GM11168 (cell line): Measurements from ENCODE around the gene SHROOM3.

Experiments used
- in situ Hi-C: fragments of 300-500 bp; cut with MboI; formaldehyde crosslinking; loops from one replicate; pipeline ENCODE4 v1.12.0; 2022; ENCODE audit warnings: low sequenced_read_pairs; ENCODE audit not compliant: unreplicated experiment

The SHROOM3 gene

GRCh38 chr4:76488888-76489685 lies 54.1 kb downstream of the SHROOM3 start:
- in situ Hi-C loops, result no loop called here

DNA sequence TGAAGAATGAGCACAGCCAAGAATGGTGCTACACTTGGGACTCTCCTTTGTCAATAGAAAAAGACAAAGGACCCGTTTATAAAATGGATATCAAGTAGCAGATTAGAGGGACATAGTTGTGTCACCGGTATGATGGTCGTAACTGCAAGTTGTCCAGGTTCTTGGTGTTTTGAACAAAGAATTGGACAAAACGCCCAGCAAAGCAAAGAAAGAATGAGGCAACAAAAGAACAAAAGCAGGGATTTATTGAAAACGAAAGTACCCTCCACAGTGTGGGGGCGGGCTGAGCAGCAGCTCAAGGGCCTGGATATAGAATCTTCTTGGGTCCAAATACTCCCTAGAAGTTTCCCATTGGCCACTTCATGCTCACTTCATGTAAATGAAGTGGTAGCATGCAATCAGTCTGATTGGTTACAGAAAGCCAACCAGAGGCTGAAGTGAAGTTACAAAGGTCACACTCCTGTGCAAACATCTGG lies 54.7 kb downstream of the SHROOM3 start:
- in situ Hi-C loops, result no loop called here

GRCh38 chr4:76492055-76492454 lies 57.0 kb downstream of the SHROOM3 start:
- in situ Hi-C loops, result no loop called here

GRCh38 chr4:76494243-76494642 lies 59.2 kb downstream of the SHROOM3 start:
- in situ Hi-C loops, result no loop called here

DNA sequence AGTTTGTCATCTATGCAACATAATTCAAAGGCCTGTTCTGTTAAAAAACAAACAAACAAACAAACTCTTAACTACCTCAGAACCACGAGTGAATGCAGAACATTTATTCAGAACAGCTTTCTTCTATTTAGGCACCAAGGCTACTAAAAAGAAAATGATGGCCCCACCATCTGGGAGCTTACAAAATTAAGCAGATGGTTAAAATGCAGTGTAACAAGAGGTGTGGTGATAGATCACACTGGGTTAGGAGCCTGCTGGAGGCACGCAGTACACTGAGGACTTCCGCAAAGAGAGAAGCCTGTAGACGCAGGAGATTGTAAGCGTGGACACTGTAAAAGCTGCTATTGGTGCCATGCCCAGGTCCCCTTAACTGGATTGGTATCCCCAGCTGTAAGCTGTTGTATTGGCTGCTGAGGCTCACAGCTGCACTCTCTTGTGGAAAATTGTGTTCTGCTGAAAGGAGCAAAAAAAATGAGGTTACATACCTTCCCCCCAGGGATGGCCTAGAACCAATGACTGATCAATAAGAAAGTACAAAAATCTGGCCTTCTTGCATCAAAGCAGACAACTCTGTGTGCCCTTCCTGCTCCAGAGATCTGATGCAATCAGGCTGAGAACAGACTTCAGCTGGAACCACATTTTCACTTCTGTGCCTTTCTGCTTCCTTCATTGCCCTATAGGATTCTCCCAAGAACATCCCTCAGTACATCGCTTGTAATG lies 60.0 kb downstream of the SHROOM3 start:
- in situ Hi-C loops, result no loop called here

DNA sequence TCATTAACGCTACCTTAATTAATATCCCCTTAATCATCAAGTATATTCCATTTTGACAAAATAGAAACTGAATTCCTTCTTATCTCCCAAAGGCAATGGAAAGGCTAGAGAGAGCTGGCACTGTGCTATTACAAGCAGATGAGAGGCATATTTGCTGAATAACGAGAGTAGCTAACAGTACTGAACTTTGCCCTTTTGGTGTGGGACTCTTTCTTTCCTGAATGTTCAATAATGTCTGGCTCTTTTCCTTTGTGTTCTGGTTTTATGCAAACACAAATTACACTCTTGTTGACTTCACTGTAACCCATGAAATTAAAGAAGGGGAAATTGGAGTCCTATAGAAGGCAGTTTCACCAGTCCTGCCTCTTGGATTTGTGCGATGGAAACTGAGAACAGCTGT lies 63.5 kb downstream of the SHROOM3 start:
- in situ Hi-C loops, result no loop called here

DNA sequence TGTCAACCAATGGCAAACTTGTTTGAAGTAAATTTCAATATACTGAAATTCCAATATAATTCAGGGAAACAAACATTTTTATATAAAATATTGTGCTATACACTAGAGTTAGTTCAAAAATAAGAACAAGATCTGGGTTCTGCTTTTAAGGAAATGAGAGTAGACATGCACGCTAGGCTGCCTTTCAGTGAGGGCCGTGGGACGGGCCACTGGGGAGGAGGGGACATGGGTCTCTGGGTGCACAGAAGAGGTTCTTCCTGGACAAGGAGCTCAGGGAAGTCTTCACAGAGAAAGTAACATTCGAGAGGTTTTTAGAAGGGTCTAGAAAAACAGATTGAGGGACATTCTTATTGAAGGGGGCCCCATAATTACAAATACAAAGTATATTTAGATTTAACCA lies 64.4 kb downstream of the SHROOM3 start:
- in situ Hi-C loops, result no loop called here

DNA sequence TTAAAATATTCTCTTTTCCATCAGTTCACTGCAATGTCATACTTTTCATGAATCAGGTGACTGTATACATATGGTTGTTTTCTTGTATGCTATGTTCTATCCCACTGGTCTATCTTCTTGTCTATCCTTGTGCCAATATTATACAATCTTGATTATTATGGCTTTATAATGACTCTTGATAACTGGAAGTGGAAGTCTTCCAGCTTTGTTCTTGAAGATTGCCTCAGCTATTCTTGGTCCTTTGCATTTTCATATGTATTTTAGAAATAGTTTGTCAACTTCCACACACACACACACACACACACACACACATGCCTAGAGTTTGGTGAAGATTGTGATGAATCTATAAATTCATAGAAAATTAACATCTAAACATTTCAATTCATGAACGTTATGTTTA lies 67.9 kb downstream of the SHROOM3 start:
- in situ Hi-C loops, result no loop called here

- in situ Hi-C loops, result loop anchor here (5.0 kb wide), 1 partner anchor 247 kb away; no protein-coding TSS in a partner anchor
Measured at GRCh38 chr4:76504613-76505465, 69.8 kb downstream of the SHROOM3 start.

DNA sequence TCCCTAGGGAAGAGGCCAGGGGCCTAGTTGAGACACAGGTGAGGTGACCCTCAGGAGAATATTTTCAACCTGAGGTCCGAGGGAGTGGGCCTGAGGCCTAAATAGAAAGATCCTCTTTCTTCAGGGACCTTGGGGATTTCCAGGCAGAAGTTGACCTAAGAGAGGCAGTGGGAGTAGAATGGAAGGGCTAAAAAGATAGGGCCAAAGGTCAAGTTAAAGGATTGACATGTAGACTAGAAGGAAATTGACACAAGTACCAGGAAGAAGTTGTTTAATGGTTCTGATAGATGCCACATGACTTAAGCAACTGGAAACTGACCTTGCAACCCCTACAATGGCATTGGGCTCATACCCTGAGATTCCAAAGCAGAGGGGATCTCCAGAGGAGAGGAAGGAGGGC lies 76.9 kb downstream of the SHROOM3 start:
- in situ Hi-C loops, result loop anchor here (5.0 kb wide), 1 partner anchor 220 kb away; no protein-coding TSS in a partner anchor

GRCh38 chr4:76513482-76513881 lies 78.5 kb downstream of the SHROOM3 start:
- in situ Hi-C loops, result loop anchor here (5.0 kb wide), 1 partner anchor 219 kb away; no protein-coding TSS in a partner anchor

GRCh38 chr4:76514087-76514486 lies 79.1 kb downstream of the SHROOM3 start:
- in situ Hi-C loops, result loop anchor here (5.0 kb wide), 1 partner anchor 218 kb away; no protein-coding TSS in a partner anchor

- in situ Hi-C loops, result no loop called here
Measured at GRCh38 chr4:76515975-76516843, 81.2 kb downstream of the SHROOM3 start.

DNA sequence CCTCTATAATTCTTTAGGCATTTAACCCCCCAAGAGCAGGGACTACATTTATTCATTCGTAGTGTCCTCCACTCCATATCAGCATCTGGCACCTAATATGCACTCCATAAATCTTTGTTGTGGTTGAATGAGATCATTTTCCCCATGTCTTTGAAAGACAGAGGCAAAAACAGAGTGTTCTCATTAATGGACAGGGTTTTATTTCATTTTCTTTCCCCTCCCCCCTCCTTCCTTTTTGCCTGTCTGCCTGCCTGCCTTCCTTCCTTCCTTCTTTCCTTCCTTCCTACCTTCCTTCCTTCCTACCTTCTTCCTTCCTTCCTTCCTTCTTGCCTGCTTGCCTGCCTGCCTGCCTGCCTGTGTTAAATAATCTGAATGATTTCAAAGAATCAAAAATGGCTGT lies 83.2 kb downstream of the SHROOM3 start:
- in situ Hi-C loops, result no loop called here

DNA sequence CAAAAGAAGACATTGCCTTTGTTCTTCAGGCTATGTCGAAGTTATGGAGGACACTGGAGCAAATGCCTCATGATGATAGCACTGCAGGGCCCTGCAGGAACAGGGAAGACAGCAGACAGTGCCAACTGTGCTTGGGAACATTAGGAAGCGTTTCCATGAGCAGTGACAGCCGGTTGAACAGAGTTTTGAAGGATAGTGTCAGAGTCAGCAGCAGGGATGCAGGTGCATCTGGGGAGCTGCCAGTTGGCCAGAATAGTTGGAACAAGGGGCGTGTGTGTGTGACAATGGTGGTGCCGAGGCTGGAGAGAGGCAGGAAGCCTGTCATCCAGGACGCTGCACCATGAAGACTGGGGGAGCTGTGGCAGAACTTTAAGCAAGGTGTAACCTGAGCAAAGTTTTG lies 88.6 kb downstream of the SHROOM3 start:
- in situ Hi-C loops, result no loop called here

DNA sequence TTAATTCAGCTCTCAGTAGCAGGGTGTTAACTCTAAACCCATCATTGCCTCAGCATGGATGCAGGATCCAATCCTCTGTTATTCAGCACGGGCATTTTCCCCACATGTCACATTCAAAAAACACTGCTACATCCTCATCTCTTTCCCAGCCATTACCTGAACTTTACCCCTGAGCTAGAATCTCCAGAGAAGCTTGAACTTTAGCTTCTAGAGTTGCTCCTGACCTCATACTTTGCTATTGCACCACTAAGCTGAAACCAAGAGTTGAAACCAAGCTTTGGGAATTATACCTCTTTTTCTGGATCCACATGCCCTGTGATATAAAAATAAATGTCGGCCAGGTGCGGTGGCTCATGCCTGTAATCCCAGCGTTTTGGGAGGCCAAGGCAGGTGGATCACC lies 90.7 kb downstream of the SHROOM3 start:
- in situ Hi-C loops, result no loop called here

DNA sequence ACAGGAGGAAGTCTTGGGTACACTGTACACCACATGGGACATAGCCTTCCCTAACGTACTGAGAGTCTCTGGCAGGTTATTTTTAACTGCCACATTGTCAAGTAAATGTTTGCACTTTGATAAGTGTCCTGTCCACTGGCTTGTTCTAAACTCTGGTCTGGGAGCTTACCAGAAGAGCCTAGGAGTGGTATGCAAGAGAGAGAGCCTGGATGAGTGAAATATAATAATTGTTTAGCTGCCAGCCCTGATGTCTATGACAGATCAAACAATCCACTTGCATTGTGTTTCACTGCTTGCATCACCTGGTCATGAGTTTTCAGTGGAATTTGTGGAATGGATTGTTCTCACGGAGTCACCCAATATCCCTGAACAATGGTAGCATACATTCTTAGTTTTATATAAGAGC lies 91.6 kb downstream of the SHROOM3 start:
- in situ Hi-C loops, result no loop called here

DNA sequence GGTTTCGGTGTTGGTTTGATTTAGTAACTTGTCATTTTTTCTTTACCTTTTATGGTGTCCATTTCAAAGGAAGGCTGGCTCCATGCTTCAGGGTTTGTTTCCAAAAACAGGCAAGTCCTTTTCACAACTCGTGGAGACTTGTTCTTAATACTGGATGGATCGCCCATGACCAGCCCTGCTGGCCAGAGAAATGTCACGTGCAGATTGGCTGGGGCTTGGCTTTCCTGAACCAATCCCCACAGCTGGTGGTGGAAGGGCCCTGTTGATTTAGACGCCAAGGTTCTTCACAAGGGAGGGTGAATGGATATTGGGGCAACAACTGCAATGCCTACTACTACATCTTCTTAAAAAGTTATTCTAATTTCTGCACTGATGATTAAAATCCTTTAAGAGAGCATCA lies 92.6 kb downstream of the SHROOM3 start:
- in situ Hi-C loops, result no loop called here

GRCh38 chr4:76531597-76531996 lies 96.6 kb downstream of the SHROOM3 start:
- in situ Hi-C loops, result no loop called here
